Activated T-helper 2 cell treated with anti-CD3 and anti-CD28 coated beads, Interferon-gamma antibody, Interleukin-2, Interleukin-4, amounts not matched to agents 10 μg/mL and 5 μg/mL and 100 μg/mL, durations not matched to agents 14 hours and 24 hours and 36 hours (primary cell): ENCODE results near the gene AVP. TPM values are rescaled to one million over a fixed set of nuclear protein-coding genes. Genes with fewer than 3 reads are reported as not detected.
A peak's percentile ranks its signal among the peaks of the same experiment; 100 is the strongest.

Source experiments
- DNase-seq: peaks from one replicate; pipeline ENCODE4 v3.0.0; 2021; ENCODE audit warnings: low spot score
- H3K27ac Mint-ChIP-seq: one replicate; pipeline ENCODE4 v1.8.0; 2021; ENCODE audit warnings: mixed read lengths
- H3K27me3 Mint-ChIP-seq: one replicate; pipeline ENCODE4 v1.8.0; 2021; ENCODE audit warnings: low read depth, mixed read lengths
- H3K36me3 Mint-ChIP-seq: one replicate; pipeline ENCODE4 v1.8.0; 2021; ENCODE audit warnings: low read depth, mixed read lengths
- H3K4me1 Mint-ChIP-seq: one replicate; pipeline ENCODE4 v1.8.0; 2021; ENCODE audit warnings: low read depth, mixed read lengths
- H3K4me3 Mint-ChIP-seq: one replicate; pipeline ENCODE4 v1.8.0; 2021; ENCODE audit warnings: low read depth, mild to moderate bottlenecking, moderate library complexity, mixed read lengths
- H3K9me3 Mint-ChIP-seq: one replicate; pipeline ENCODE4 v1.8.0; 2021; ENCODE audit warnings: mixed read lengths
- intact Hi-C: fragments of 100-400 bp; cut with micrococcal nuclease; formaldehyde crosslinking; loops from one replicate; pipeline ENCODE4 v1.15.1; 2023
- total RNA-seq: library from RNA; stranded (reverse); gene quantifications from 2 replicates; pipeline ENCODE4 v1.2.3, GENCODE V29; 2022

Gene AVP
- total RNA-seq, 1 donor from 2014 or later = not detected

DNA sequence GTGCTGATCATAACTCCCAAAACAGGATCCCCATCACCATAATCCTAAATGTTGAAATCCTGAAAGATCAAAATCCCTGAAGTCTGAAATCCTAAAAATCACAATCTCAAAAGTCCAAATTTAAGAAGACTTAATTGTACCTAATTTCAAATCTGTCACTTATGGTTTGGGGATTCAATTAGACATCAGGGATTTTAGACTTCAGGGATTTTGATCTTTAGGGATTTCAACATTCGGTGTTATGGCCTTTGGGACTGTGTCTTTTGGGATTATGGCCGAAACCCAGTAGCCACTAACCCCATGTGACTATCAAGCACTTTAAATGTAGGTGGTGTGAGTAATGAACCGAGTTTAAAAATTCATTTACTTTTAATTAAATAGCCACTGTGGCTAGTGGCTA is 21.7 kb upstream of the AVP start:
- Mint-ChIP-seq H3K4me1 (peaks cover 15% of the 10 kb centered on the region), H3K27ac (no peak overlapping the region), H3K9me3 (no peaks in the 10 kb centered on the region), H3K27me3 (no peaks in the 10 kb centered on the region), H3K4me3 (no peak overlapping the region), H3K36me3 (peaks cover 3% of the 10 kb centered on the region)
- DNase-seq = no peak
- intact Hi-C loops = no loop called here

DNA sequence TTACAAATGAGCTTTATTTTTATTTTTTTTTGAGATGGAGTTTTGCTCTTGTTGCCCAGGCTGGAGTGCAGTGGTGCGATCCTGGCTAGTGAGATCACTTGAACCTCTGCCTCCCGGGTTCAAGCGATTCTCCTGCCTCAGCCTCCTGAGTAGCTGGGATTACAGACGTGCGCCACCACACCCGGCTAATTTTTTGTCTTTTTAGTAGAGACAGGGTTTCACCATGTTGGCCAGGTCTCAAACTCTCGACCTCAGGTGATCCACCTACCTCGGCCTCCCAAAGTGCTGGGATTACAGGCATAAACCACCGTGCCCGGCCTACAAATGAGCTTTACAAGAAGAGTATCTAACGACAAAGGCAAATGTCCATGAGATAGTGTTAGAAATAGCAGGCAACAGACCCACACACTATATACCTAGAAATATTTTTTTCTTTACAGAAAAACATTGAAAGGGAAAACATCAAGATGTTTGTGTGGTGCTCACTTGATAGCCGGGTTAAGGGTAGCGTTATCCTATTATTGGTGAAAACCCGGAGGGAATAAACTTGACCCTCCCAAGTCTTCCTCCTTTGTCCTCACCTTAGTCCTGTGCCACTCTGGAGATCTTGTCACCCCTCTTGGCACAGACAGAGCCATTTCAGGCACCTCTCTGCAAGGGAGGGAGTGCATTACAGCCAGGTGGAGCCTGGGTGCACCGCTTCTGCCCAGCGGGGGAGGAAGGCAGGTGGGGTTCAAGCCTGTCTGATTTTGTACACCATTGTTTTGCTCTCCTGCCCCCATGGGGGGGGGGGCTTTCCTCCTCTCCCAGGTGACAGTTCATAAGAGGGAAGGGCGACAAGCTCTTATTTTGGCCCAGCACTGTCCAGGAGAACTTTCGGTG is 21.0 kb upstream of the AVP start:
- Mint-ChIP-seq H3K9me3 (no peaks in the 10 kb centered on the region), H3K4me1 (peaks cover 15% of the 10 kb centered on the region), H3K36me3 (peaks cover 3% of the 10 kb centered on the region), H3K27ac (no peak overlapping the region), H3K4me3 (no peak overlapping the region), H3K27me3 (peaks cover 2% of the 10 kb centered on the region)
- intact Hi-C loops = no loop called here
- DNase-seq = no peak

DNA sequence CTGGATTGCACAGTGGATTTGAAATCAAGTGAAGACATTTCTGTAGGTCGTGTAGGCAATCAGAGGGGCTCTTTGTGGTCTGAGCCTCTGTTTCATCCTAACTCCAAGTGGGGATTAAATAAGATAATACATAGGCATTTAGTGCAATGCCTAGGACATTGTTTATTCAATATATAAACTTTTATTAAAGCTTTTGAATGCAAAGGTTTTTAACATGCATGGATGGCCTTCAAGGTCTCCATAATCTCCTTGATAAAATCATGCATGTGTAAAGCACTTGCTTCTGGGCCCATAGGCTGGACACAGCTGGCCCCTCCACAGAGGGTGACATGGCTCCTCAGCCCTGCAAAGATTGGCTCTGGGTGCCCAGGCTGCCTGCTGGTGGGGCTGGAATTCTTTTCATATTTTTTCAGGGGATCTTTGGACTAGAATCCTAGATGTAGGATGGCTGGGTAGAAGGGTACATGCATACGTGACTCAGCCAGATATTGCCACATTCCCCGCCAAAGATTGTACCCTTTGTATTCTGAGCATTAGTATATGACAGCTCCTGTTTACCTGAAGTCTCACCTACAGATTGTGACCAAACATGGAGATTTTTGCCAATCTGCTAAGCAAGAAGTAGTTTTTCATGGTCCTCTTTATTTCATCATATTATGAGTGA is 19.0 kb upstream of the AVP start:
- intact Hi-C loops = no loop called here
- H3K4me3 Mint-ChIP-seq = no peak overlapping the region
- no peak for DNase-seq

DNA sequence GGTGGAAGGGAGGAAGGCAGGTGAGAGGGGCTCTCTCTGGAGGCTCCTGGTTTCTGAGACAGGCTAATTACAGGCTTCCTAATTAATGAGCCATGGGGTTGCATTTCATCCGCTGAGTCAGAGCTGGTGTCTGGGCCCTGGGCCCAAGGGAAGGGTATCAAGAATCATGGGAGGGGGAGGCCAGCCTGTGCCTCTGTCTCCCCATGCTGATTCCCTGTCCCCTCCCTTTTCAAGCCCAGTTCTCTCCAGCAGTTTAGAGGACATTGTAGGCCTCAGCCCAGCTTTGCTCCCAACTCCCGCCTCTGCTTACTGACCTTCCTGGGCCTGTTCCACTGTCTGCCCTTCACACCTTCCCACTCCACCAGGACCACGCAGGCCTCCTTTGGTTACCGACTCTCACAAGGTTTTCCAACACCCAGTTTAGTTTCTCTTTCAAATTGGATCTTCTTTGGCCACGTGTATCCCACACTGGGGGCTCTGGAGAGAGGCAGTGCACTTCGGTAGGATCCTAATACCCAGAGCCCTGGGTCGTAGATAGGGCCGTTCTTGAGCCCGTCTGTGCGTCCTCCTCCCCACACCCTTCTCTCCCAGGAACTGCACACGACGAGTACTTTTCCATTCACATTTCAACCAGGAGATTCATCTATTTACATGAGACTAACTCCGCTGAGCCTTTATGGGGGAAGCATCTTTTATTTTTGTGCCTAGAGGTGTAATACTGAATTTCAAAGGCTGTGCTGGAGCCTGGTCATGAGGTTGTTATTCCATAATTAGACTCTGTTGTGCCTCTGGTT is 18.2 kb upstream of the AVP start:
- peaks cover 4% of the 10 kb centered on the region for H3K27me3 Mint-ChIP-seq
- intact Hi-C loops = no loop called here
- H3K36me3 Mint-ChIP-seq = peaks cover 3% of the 10 kb centered on the region
- no peaks in the 10 kb centered on the region for H3K9me3 Mint-ChIP-seq
- DNase-seq = no peak
- H3K27ac Mint-ChIP-seq = no peak overlapping the region
- peaks cover 15% of the 10 kb centered on the region for H3K4me1 Mint-ChIP-seq
- H3K4me3 Mint-ChIP-seq = no peak overlapping the region

More for the DNA sequence above, 19.0 kb upstream of the AVP start:
- Mint-ChIP-seq H3K36me3 (peaks cover 3% of the 10 kb centered on the region), H3K27ac (no peak overlapping the region), H3K4me1 (peaks cover 15% of the 10 kb centered on the region), H3K9me3 (no peaks in the 10 kb centered on the region), H3K27me3 (peaks cover 2% of the 10 kb centered on the region)

DNA sequence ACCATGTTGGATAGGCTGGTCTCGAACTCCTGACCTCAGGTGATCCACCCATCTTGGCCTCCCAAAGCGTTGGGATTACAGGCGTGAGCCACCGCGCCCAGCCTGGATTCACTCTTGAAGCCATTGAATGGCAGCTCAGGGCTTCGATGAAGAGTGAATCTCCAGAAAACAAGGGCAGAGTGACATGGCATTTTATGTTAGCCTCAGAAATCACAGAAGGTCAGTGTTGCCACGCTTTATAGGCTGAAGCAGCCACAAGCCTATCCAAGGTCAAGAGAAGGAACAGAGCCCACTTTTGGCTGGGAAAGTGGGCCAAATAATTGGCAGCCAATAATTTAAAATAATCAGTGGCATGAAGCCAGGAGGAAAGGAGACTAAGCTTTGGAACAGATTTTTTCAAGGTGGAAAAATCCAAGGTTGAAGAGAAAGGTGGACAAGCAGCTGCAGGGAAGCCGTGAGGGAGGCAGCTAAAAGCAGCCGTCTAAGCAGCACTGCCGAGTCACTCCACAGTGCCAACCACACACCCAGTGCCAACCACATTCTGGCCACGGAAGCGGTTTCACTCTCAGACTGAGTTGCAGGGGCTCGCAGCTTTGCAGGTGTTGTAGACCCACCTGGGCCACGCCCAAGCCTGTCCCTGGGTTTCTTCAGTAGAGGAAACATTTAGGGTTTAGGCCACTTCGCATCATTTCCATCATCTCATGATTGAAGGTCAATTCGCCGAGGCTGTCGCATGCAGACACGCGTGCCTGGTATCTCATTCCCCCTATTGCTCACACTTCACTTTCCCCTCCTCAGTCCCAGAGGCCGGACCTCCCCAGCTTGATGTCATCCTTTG is 17.4 kb upstream of the AVP start:
- peak; percentile 26 for DNase-seq
- peaks cover under 1% of the 10 kb centered on the region for H3K36me3 Mint-ChIP-seq
- H3K27me3 Mint-ChIP-seq = peaks cover 4% of the 10 kb centered on the region
- intact Hi-C loops = no loop called here
- H3K9me3 Mint-ChIP-seq = no peaks in the 10 kb centered on the region
- no peak overlapping the region for H3K27ac Mint-ChIP-seq
- peaks cover 15% of the 10 kb centered on the region for H3K4me1 Mint-ChIP-seq
- no peak overlapping the region for H3K4me3 Mint-ChIP-seq

DNA sequence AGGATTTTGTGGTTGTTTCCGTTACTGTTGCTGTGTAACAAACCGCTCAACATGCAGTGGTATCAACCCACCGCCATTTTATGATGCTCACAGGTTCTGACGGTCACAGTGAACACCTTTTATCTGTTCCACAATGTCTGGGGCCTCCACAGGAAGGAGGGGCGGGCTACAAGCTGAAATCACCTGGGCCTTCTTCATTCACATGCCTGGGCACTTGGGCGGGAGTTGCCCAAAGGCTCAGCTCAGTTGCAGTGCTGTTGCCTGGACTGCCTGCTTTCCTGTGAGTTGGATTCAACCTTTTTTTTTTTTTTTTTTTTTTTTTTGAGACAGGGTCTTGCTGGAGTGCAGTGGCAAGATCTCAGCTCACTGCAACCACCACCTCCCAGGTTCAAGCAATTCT is 16.7 kb upstream of the AVP start:
- peaks cover 4% of the 10 kb centered on the region for H3K27me3 Mint-ChIP-seq
- H3K36me3 Mint-ChIP-seq = no peaks in the 10 kb centered on the region
- H3K4me3 Mint-ChIP-seq = no peak overlapping the region
- peaks cover 15% of the 10 kb centered on the region for H3K4me1 Mint-ChIP-seq
- no peak overlapping the region for H3K27ac Mint-ChIP-seq
- intact Hi-C loops = no loop called here
- H3K9me3 Mint-ChIP-seq = no peaks in the 10 kb centered on the region
- no peak for DNase-seq

DNA sequence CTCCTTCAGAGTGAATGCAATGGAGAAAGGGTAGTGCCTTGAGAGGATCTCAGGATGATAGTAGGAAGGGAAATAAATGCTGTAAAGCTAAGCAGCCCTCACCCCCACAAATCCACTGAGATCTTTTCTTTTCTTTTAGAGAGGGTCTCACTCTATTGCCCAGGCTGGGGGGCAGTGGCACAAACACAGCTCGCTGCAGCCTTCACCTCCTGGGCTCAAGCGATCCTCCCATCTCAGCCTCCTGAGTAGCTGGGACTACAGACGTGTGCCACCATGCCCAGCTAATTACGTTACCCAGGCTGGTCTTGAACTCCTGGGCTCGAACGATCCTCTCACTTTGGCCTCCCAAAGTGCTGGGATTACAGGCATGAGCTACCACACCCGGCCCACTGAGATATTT is 16.0 kb upstream of the AVP start:
- no peaks in the 10 kb centered on the region for H3K9me3 Mint-ChIP-seq
- H3K4me1 Mint-ChIP-seq = peaks cover 15% of the 10 kb centered on the region
- DNase-seq = no peak
- H3K27ac Mint-ChIP-seq = no peak overlapping the region
- no peak overlapping the region for H3K4me3 Mint-ChIP-seq
- peaks cover 6% of the 10 kb centered on the region for H3K27me3 Mint-ChIP-seq
- H3K36me3 Mint-ChIP-seq = no peaks in the 10 kb centered on the region
- intact Hi-C loops = no loop called here

DNA sequence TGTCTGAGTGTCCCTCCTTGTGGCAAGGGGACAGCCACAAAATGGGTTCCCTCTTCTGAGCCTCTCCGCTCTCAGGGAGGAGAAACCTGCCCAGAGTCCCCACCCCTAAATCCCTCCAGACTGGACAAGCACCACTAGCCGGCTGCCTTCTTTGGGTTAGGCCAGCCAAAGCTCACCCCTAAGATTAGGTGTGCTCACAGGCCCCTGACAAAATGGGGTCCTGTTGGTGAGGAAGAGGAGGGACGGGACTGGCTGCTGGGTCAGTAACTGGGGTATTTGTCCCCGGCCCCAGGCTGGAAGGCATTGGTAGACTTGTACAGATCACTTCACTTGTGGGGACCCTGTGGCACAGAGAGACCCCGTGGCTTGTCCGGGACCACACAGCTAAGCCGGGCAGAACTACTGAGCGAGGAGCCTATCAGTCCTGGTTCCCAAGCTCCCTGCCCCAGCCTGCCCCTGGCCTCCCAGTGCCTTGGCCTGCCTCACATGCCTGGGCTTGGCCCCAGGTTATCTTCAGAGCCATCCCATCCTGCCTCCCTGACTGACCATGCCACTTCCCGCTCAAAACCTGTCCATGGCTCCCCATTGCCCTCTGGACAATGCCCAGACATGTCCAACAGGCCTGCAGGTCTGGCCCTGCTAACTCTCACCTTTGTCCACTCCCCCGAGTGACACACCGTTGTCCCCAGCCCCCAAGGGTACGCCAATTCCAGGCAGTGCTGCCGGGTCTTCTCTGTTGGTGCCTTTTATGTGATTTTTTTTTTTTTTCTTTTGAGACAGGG is 10.5 kb upstream of the AVP start:
- peaks cover 11% of the 10 kb centered on the region for H3K4me1 Mint-ChIP-seq
- intact Hi-C loops = no loop called here
- H3K36me3 Mint-ChIP-seq = no peaks in the 10 kb centered on the region
- H3K27ac Mint-ChIP-seq = no peak overlapping the region
- H3K27me3 Mint-ChIP-seq = peaks cover 16% of the 10 kb centered on the region
- no peaks in the 10 kb centered on the region for H3K9me3 Mint-ChIP-seq
- H3K4me3 Mint-ChIP-seq = no peak overlapping the region
- DNase-seq = no peak

DNA sequence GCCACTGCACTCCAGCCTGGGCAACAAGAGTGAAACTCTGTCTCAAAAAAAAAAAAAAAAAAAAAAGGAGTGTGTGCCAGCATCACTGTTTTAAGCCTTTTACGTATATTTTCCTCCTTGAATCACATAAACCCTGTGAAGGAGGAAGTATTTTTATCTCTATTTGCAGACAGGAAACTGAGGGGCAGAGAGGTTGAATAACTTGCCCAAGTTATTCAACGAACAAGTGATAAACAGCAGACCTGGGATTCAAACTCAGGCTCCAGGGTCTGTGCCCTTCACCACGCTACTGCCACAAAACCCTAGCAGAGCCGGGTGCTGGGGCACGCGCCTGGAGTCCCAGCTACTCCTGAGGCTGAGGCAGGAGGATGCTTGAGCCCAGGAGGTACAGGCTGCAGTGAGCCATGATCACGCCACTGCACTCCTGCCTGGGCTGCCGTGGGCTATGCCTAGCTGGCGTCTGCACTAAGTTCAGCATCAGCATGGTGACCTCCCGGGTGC is 9.4 kb upstream of the AVP start:
- Mint-ChIP-seq H3K27ac (no peak overlapping the region), H3K4me1 (peaks cover 11% of the 10 kb centered on the region), H3K4me3 (no peak overlapping the region), H3K36me3 (no peaks in the 10 kb centered on the region), H3K27me3 (peaks cover 20% of the 10 kb centered on the region), H3K9me3 (no peaks in the 10 kb centered on the region)
- intact Hi-C loops = no loop called here
- DNase-seq = no peak

DNA sequence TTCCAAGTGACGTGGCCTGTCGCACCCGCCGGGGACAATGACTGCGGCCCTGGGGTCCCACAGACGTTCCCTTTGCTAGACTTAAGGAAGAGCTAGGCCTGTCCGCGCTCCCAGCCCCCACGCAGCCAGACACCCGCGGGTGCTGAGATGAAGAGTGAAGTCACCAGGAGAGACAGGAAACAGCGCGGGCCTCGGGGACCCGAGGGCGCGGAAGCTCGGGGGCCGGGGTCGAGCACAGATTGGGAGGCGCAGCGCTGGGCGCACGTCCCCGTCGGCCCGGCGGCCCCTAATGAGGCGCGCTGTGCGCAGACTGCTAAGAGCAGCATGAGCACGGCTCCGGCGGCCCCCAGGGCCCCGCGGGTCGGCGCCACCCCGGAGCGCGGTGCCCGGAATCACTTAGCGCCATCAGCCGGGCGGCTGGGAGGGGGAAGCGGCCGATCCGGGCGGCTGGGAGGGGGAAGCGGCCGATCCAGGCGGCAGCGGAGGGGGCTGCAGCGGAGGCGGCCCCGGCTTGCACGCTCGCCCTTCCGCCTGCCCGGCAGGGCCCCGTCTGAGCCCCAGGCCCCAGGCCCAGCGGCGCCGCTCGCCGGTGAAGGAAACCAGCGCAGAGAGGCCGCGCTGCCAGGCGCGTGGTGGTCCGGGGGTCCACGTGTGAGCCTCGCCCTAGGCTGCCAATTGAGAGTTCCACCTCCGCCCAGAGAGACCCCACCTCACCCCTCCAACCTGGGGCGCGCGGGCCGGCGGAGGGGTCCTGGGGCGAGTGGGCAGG is 8.3 kb upstream of the AVP start:
- Mint-ChIP-seq H3K9me3 (no peaks in the 10 kb centered on the region), H3K27ac (peak overlapping the region; percentile 87), H3K36me3 (no peaks in the 10 kb centered on the region), H3K4me1 (peaks cover 11% of the 10 kb centered on the region), H3K4me3 (peak overlapping the region; percentile 85), H3K27me3 (peaks cover 21% of the 10 kb centered on the region)
- intact Hi-C loops = no loop called here
- no peak for DNase-seq

DNA sequence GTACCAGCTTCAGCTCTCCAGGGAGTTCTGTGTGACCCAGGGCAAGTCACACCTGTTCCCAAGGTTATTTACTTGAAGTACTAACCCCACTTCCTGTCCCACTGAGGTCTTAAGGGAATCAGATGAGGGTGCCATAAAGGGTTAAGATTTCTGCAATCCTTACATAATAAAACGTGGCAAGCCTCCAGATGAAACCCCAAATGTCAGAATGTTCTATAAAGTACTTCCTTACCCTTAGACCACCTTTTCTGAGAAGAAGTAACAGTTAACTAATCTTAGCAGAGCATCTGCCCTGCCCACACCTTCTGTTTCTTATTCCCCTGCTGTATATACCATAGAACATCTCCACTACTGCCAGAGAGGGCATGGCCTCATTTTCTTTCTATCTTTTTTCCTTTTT is 6.0 kb upstream of the AVP start:
- Mint-ChIP-seq H3K4me1 (peaks cover 11% of the 10 kb centered on the region), H3K27me3 (peaks cover 22% of the 10 kb centered on the region), H3K9me3 (no peaks in the 10 kb centered on the region), H3K36me3 (no peaks in the 10 kb centered on the region), H3K4me3 (no peak overlapping the region), H3K27ac (no peak overlapping the region)
- DNase-seq = no peak
- intact Hi-C loops = no loop called here
